Astrocyte of the spinal cord (primary cell): ENCODE results near the gene KRTAP10-12.

Experiments
- DNase-seq: peaks from one replicate; pipeline ENCODE4 v3.0.0; 2011; ENCODE audit warnings: low read depth, low spot score
- H3K4me3 ChIP-seq: 2 replicates; pipeline ENCODE4 v1.5.1; 2011; ENCODE audit warnings: low read depth, mild to moderate bottlenecking, low read length, moderate library complexity
- CTCF ChIP-seq: IDR thresholded peaks from 2 replicates; pipeline ENCODE4 v1.5.1; 2012; ENCODE audit warnings: low read depth, mild to moderate bottlenecking, low read length, inconsistent platforms
- in situ Hi-C: cut with HindIII; loops from 2 replicates; pipeline ENCODE4 v1.10.0; 2017; ENCODE audit warnings: low sequenced_read_pairs

KRTAP10-12 gene

GRCh38 chr21:44712203-44713028, 15.4 kb downstream of the KRTAP10-12 start:
- DNase-seq, result no peak
- TF ChIP-seq CTCF, result no peak
- in situ Hi-C loops, result no loop called here
- H3K4me3 ChIP-seq, result no peak overlapping the region

GRCh38 chr21:44713130-44713529, 16.2 kb downstream of the KRTAP10-12 start:
- in situ Hi-C loops, result no loop called here
- TF ChIP-seq CTCF, result no peak

GRCh38 chr21:44713846-44714245, 16.9 kb downstream of the KRTAP10-12 start:
- no peak for DNase-seq
- in situ Hi-C loops, result no loop called here
- no peak overlapping the region for H3K4me3 ChIP-seq
- TF ChIP-seq CTCF, result no peak

More at GRCh38 chr21:44713130-44713529, 16.2 kb downstream of the KRTAP10-12 start:
- H3K4me3 ChIP-seq, result no peak overlapping the region
- DNase-seq, result no peak

GRCh38 chr21:44714905-44715304, 17.9 kb downstream of the KRTAP10-12 start:
- in situ Hi-C loops, result no loop called here
- DNase-seq, result no peak
- no peak overlapping the region for H3K4me3 ChIP-seq
- TF ChIP-seq CTCF, result no peak

GRCh38 chr21:44716984-44717383, 20.0 kb downstream of the KRTAP10-12 start:
- no peak for TF ChIP-seq CTCF
- in situ Hi-C loops, result no loop called here
- no peak for DNase-seq
- no peak overlapping the region for H3K4me3 ChIP-seq

GRCh38 chr21:44718093-44718492, 21.1 kb downstream of the KRTAP10-12 start:
- in situ Hi-C loops, result no loop called here
- DNase-seq, result no peak
- H3K4me3 ChIP-seq, result no peak overlapping the region
- no peak for TF ChIP-seq CTCF
